Lower leg skin (tissue), 4 donors: ENCODE results near the gene TAMM41. TPM values are rescaled to one million over a fixed set of nuclear protein-coding genes. Genes with fewer than 3 reads are reported as not detected.
"Not testable (repeated sequence)": the region's sequence is repeated elsewhere in the genome, so short reads cannot be mapped to it uniquely, and the experiment has no call there.

Source experiments
- DNase-seq, 2 donors: peaks; one replicate each; pipeline ENCODE4 v3.0.0-alpha.2; 2019; ENCODE audit warnings: low spot score in 2 of 2
- H3K4me3 ChIP-seq: fragments of 200-600 bp; sonication (generic); 2 replicates; pipeline ENCODE4 v1.5.1; 2017; ENCODE audit warnings: mild to moderate bottlenecking, low read depth; ENCODE audit not compliant: poor library complexity, severe bottlenecking
- CTCF ChIP-seq, 3 donors: fragments of 450-650 bp; IDR thresholded peaks; one replicate each; pipeline ENCODE4 v1.5.1; 2016; ENCODE audit warnings: antibody characterized with exemption in 3 of 3, mild to moderate bottlenecking in 3 of 3, moderate library complexity in 2 of 3
- POLR2A ChIP-seq, 2 donors: fragments of 450-650 bp; IDR thresholded peaks; one replicate each; pipeline ENCODE4 v1.6.1; 2016 to 2017; ENCODE audit warnings: antibody characterized with exemption in 2 of 2, mild to moderate bottlenecking in 1 of 2, moderate library complexity in 1 of 2
- WGBS, 2 donors: methylation state at CpG; one replicate each; pipeline ENCODE4 v1.1.5; 2018; 5-methylcytosine and 5-hydroxymethylcytosine counted together
- intact Hi-C: fragments of 100-400 bp; cut with DNase I; formaldehyde crosslinking; loops from one replicate; pipeline ENCODE4 v1.15.0; 2023; ENCODE audit warnings: low total_unique reads
- total RNA-seq, 4 donors: library from RNA; depleted of rRNA; stranded (reverse); fragments of >200 nt; gene quantifications; one replicate each; pipeline ENCODE4 v1.1.0, GENCODE V29; 2016

Gene TAMM41, protein sequence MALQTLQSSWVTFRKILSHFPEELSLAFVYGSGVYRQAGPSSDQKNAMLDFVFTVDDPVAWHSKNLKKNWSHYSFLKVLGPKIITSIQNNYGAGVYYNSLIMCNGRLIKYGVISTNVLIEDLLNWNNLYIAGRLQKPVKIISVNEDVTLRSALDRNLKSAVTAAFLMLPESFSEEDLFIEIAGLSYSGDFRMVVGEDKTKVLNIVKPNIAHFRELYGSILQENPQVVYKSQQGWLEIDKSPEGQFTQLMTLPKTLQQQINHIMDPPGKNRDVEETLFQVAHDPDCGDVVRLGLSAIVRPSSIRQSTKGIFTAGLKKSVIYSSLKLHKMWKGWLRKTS
- 10 to 100 TPM in 1 of 4 donors, 1 to 10 TPM in 3; 7.5 to 10.8 (median 9.1) TPM for total RNA-seq

DNA sequence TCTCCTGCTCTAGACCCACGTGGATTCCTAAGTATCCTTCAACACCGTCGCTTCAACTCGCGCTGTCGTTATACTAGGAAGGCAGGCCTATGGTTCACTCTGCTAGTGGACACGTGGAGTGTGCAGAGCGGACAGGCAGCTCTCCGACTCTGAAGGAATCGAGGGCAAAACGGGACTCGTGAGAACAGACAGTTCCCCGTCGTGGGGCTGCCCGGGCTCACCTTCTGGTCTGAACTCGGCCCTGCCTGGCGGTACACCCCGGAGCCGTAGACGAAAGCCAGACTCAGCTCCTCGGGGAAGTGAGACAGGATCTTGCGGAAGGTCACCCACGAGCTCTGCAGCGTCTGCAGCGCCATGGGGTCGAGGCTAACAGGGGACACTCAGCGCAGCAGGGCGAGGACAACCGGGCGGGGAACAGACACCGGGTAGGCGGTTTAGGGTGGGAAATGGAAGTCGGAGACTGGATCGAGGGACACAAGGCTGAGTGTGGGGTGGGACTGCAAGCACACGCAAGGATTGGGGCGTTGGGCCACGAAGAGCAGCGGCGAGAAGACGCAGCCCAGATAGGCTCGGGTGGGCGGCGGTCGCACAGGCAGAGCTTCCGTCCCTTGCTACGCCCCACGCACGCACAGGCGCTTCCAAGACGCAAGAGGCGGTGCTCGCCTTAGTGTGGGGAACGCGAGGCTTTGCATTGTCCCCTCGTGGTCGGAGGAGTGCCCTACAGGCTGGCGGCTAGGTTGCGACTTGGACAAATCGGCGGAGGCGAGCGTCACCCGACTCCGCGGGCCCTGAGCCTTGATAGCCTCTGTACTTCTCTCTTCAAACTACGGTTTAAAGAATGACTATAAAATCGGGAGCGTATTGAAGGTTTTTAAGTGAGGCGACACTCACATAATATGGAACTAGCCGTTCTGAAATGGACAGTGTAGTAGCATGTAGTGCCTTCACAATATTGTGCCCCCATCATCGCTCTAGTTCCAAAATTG, at the start of gene TAMM41:
Gene TAMM41 (minus strand): TSS at position 605 of the 986 bp plus-strand sequence. CDS start 249 bp downstream, at position 356.
- peak within 1 kb of the TSS; percentile 92 for H3K4me3 ChIP-seq
- WGBS, 2 donors, result 1% methylated on average over 70 to 71 of the region's 71 CpGs
- TF ChIP-seq CTCF (IDR thresholded peaks at IDR 0.05) (peak in 1 of 3 donors; percentile 80), POLR2A (IDR thresholded peaks at IDR 0.05) (no peak)
- intact Hi-C loops, result no loop called here
- DNase-seq, result peak; percentile 90 to 98

DNA sequence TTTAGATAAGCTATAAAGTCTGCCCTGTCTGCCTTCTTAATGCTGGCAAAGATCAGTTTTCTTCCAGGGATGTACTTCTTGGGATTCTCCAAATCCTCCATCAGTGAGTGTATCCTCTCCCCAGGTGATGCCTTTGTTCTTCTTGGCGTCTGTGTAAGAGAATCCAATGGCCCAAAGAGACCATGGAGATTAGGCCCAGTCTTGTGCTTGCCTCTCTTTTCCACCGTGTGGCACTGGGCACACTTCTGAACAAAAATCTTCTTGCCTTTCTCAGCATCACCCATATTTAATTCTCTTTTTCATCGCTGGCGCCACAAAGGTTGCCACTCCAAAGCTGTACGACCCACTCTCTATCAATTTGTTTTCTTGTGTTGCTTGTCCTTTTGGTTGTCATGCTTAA, 32.2 kb upstream of the TAMM41 start:
- 67 to 77% methylated on average over 5 of the region's 5 CpGs for WGBS, 2 donors
- no peak for DNase-seq
- TF ChIP-seq POLR2A (IDR thresholded peaks at IDR 0.05) (no peak), CTCF (IDR thresholded peaks at IDR 0.05) (no peak)

DNA sequence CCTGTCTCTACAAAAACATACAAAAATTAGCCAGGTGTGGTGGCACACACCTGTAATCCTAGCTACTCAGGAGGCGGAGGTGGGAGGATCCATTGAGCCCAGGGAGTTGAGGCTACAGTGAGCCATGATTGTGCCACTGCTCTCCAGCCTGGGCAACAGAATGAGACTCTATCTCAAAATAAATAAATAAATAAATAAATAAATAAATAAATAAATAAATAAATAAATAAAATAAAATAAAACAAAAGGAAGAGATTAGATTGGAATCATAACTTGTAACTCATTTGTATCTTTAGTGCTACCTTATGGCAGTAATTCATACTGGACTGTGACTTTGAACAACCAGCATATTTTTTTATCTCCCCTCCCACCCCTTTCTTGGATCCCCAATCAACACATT, 28.0 kb upstream of the TAMM41 start:
- WGBS, 2 donors, result 81 to 90% methylated on average over 1 of the region's 1 CpG
- intact Hi-C loops, H3K4me3 ChIP-seq, DNase-seq: not testable (repeated sequence)

More for the DNA sequence above, 32.2 kb upstream of the TAMM41 start:
- intact Hi-C loops, result no loop called here
- H3K4me3 ChIP-seq, result no peak overlapping the region

DNA sequence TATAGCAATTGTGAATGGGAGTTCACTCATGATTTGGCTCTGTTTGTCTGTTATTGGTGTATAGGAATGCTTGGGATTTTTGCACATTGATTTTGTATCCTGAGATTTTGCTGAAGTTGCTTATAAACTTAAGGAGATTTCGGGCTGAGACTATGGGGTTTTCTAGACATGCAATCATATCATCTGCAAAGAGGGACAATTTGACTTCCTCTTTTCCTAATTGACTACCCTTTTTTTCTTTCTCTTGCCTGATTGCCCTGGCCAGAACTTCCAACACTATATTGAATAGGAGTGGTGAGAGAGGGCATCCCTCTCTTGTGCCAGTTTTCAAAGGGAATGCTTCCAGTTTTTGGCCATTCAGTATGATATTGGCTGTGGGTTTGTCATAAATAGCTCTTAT, 17.1 kb upstream of the TAMM41 start:
- 73 to 82% methylated on average over 1 of the region's 1 CpG for WGBS, 2 donors
- DNase-seq, H3K4me3 ChIP-seq, intact Hi-C loops: not testable (repeated sequence)

GRCh38 chr3:11862584-11862983, 15.9 kb upstream of the TAMM41 start:
- 92 to 93% methylated on average over 2 of the region's 2 CpGs for WGBS, 2 donors
- DNase-seq, intact Hi-C loops, H3K4me3 ChIP-seq: not testable (repeated sequence)

GRCh38 chr3:11862145-11862544, 15.5 kb upstream of the TAMM41 start:
- intact Hi-C loops, DNase-seq, H3K4me3 ChIP-seq: not testable (repeated sequence)
- 94 to 95% methylated on average over 6 of the region's 6 CpGs for WGBS, 2 donors

- 28 to 37% methylated on average over 1 of the region's 1 CpG for WGBS, 2 donors
- intact Hi-C loops, H3K4me3 ChIP-seq, DNase-seq: not testable (repeated sequence)
These were observed 13.5 kb upstream of the TAMM41 start for GRCh38 chr3:11860213-11860612.

DNA sequence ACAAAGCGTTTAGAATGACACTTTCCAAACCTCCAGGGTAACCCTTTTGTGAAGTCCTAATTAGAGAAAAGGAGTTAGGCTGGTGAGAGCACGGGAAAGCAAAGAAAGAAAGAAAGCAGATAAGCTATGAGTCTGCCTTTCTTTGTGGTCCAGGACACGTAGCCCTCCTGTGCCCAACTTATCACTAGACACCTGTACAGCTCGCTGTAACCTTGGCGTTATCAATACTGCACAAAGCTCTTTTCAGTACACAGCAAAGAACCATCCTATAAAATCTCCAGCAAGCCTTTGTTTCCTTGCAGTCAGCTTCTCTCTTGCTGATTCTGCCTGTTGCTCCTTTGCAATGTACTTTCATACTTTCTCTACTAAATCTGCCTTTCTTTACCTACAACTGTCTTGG, 6.8 kb upstream of the TAMM41 start:
- DNase-seq, result no peak
- TF ChIP-seq CTCF (IDR thresholded peaks at IDR 0.05), result no peak
- no peak for TF ChIP-seq POLR2A (IDR thresholded peaks at IDR 0.05)
- H3K4me3 ChIP-seq, result no peak overlapping the region
- WGBS, 2 donors, result 71 to 74% methylated on average over 5 of the region's 5 CpGs
- intact Hi-C loops, result no loop called here
